ENCODE results near the gene LRPAP1. TPM values are rescaled to one million over a fixed set of nuclear protein-coding genes. Genes with fewer than 3 reads are reported as not detected.

Gene LRPAP1
- total and polyA plus RNA-seq, 2 donors (not counting 1 experiment from before 2014, with no cell fraction given), result 62.9 to 80.5 TPM

GRCh38 chr4:3464911-3465697, 67.1 kb downstream of the LRPAP1 start:
- no peaks in the 10 kb centered on the region for H4K20me1 ChIP-seq (ENCODE audit: control insufficient read depth, extremely low read depth, insufficient read depth, low read length)
- TF ChIP-seq CTCF (conservative IDR thresholded peaks at IDR 0.05 in 1 of 2, IDR thresholded peaks at IDR 0.05 in 1 of 2; ENCODE audit: low read depth in 1 of 2, low read length in 2 of 2) (no peak), EZH2 (IDR thresholded peaks at IDR 0.05; ENCODE audit: low read length, missing control alignments) (no peak)
- no peak for DNase-seq (ENCODE audit: low read depth in 2 of 2)
- no peaks in the 10 kb centered on the region for H3K4me1 ChIP-seq (ENCODE audit: control insufficient read depth, extremely low read depth, insufficient read depth, low read length)
- no peak overlapping the region for H3K4me2 ChIP-seq (ENCODE audit: extremely low read depth, insufficient read depth, low read length)
- no peak overlapping the region for H2AFZ ChIP-seq (ENCODE audit: low read length)
- peaks cover 4% of the 10 kb centered on the region for H3K9me3 ChIP-seq (ENCODE audit: control insufficient read depth, insufficient read depth, low read depth, low read length)
- no peak overlapping the region for H3K9ac ChIP-seq (ENCODE audit: insufficient read depth, low read length)
- H3K79me2 ChIP-seq (ENCODE audit: control insufficient read depth, insufficient read depth, low read length), result no peaks in the 10 kb centered on the region
- no peak overlapping the region for H3K4me3 ChIP-seq (replicated peaks in 1 of 4; ENCODE audit: control extremely low read depth in 1 of 4, insufficient read depth in 1 of 4, low read depth in 3 of 4, low read length in 4 of 4)
- H3K36me3 ChIP-seq (ENCODE audit: control insufficient read depth, insufficient read depth, low read length), result no peaks in the 10 kb centered on the region
- H3K27me3 ChIP-seq (ENCODE audit: control insufficient read depth, insufficient read depth, low read length), result peaks cover 15% of the 10 kb centered on the region
- no peak overlapping the region for H3K27ac ChIP-seq (ENCODE audit: insufficient read depth, low read length)

- Histone ChIP-seq H3K27ac (ENCODE audit: insufficient read depth, low read length) (no peak overlapping the region), H4K20me1 (ENCODE audit: control insufficient read depth, extremely low read depth, insufficient read depth, low read length) (no peaks in the 10 kb centered on the region), H3K4me2 (ENCODE audit: extremely low read depth, insufficient read depth, low read length) (no peak overlapping the region), H3K4me1 (ENCODE audit: control insufficient read depth, extremely low read depth, insufficient read depth, low read length) (no peaks in the 10 kb centered on the region), H3K4me3 (replicated peaks in 1 of 4; ENCODE audit: control extremely low read depth in 1 of 4, insufficient read depth in 1 of 4, low read depth in 3 of 4, low read length in 4 of 4) (no peak overlapping the region), H3K79me2 (ENCODE audit: control insufficient read depth, insufficient read depth, low read length) (no peaks in the 10 kb centered on the region), H3K36me3 (ENCODE audit: control insufficient read depth, insufficient read depth, low read length) (no peaks in the 10 kb centered on the region), H3K9me3 (ENCODE audit: control insufficient read depth, insufficient read depth, low read depth, low read length) (peaks cover 4% of the 10 kb centered on the region), H3K27me3 (ENCODE audit: control insufficient read depth, insufficient read depth, low read length) (peaks cover 12% of the 10 kb centered on the region), H3K9ac (ENCODE audit: insufficient read depth, low read length) (no peak overlapping the region), H2AFZ (ENCODE audit: low read length) (no peak overlapping the region)
- TF ChIP-seq CTCF (conservative IDR thresholded peaks at IDR 0.05 in 1 of 2, IDR thresholded peaks at IDR 0.05 in 1 of 2; ENCODE audit: low read depth in 1 of 2, low read length in 2 of 2) (no peak), EZH2 (IDR thresholded peaks at IDR 0.05; ENCODE audit: low read length, missing control alignments) (no peak)
- DNase-seq (ENCODE audit: low read depth in 2 of 2), result no peak
Observed at GRCh38 chr4:3464349-3464905, 67.8 kb downstream of the LRPAP1 start.

GRCh38 chr4:3463556-3464348, 68.5 kb downstream of the LRPAP1 start:
- no peaks in the 10 kb centered on the region for H3K36me3 ChIP-seq (ENCODE audit: control insufficient read depth, insufficient read depth, low read length)
- no peak overlapping the region for H3K27ac ChIP-seq (ENCODE audit: insufficient read depth, low read length)
- peaks cover 12% of the 10 kb centered on the region for H3K27me3 ChIP-seq (ENCODE audit: control insufficient read depth, insufficient read depth, low read length)
- no peaks in the 10 kb centered on the region for H4K20me1 ChIP-seq (ENCODE audit: control insufficient read depth, extremely low read depth, insufficient read depth, low read length)
- no peak overlapping the region for H3K4me3 ChIP-seq (replicated peaks in 1 of 4; ENCODE audit: control extremely low read depth in 1 of 4, insufficient read depth in 1 of 4, low read depth in 3 of 4, low read length in 4 of 4)
- no peak for TF ChIP-seq CTCF (conservative IDR thresholded peaks at IDR 0.05 in 1 of 2, IDR thresholded peaks at IDR 0.05 in 1 of 2; ENCODE audit: low read depth in 1 of 2, low read length in 2 of 2)
- TF ChIP-seq EZH2 (IDR thresholded peaks at IDR 0.05; ENCODE audit: low read length, missing control alignments), result no peak
- no peak overlapping the region for H3K9ac ChIP-seq (ENCODE audit: insufficient read depth, low read length)
- no peak overlapping the region for H3K4me2 ChIP-seq (ENCODE audit: extremely low read depth, insufficient read depth, low read length)
- no peak overlapping the region for H2AFZ ChIP-seq (ENCODE audit: low read length)
- H3K4me1 ChIP-seq (ENCODE audit: control insufficient read depth, extremely low read depth, insufficient read depth, low read length), result no peaks in the 10 kb centered on the region
- H3K9me3 ChIP-seq (ENCODE audit: control insufficient read depth, insufficient read depth, low read depth, low read length), result peaks cover 4% of the 10 kb centered on the region
- H3K79me2 ChIP-seq (ENCODE audit: control insufficient read depth, insufficient read depth, low read length), result no peaks in the 10 kb centered on the region
- no peak for DNase-seq (ENCODE audit: low read depth in 2 of 2)

Data from fibroblast of lung (primary cell).